ENCODE results near the gene KRTAP1-3.
"Not testable (repeated sequence)": the region's sequence is repeated elsewhere in the genome, so short reads cannot be mapped to it uniquely, and the experiment has no call there.

The KRTAP1-3 gene

DNA sequence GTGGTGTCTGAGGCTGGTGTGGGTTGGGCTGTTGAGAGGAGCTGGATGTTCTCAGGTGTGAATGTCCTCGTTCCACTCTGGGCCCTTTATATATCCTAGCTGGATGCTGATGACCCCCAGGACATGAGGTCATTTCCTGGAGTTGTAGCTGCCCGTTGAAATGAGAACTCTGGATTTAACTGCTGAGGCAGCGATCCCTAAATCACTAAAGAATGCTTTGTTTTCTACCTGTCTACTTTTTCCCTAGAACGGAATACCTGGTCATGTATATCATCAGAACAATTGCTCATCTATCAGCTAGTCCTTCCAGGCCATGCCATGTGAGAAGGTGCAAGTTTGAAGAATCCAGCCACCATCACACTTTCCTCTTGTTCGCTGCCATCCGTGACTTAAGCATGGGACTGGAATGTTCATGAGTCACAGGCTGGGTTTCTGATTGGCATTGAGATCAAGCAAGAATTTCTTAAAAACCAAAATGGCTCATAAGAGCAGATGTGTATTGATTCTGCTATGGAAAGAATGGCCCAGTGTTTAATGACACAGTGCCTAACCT is 25.5 kb upstream of the KRTAP1-3 start, which contains the start of gene KRTAP2-3:
TSS of gene KRTAP2-3 (minus strand) at position 63 of the 553 bp plus-strand sequence. CDS start 64 bp downstream, outside the sequence.
- no peak within 1 kb of the TSS for H3K4me3 Mint-ChIP-seq
- H3K36me3 Mint-ChIP-seq: no peaks in the 10 kb centered on the region
- no peaks in the 10 kb centered on the region for H3K9me3 Mint-ChIP-seq (ENCODE audit: low read depth)
- H3K27me3 Mint-ChIP-seq: peaks cover 30% of the 10 kb centered on the region
- no peak within 1 kb of the TSS for H3K27ac Mint-ChIP-seq
- H3K4me1 Mint-ChIP-seq (ENCODE audit: low read depth): peaks cover 3% of the 10 kb centered on the region

DNA sequence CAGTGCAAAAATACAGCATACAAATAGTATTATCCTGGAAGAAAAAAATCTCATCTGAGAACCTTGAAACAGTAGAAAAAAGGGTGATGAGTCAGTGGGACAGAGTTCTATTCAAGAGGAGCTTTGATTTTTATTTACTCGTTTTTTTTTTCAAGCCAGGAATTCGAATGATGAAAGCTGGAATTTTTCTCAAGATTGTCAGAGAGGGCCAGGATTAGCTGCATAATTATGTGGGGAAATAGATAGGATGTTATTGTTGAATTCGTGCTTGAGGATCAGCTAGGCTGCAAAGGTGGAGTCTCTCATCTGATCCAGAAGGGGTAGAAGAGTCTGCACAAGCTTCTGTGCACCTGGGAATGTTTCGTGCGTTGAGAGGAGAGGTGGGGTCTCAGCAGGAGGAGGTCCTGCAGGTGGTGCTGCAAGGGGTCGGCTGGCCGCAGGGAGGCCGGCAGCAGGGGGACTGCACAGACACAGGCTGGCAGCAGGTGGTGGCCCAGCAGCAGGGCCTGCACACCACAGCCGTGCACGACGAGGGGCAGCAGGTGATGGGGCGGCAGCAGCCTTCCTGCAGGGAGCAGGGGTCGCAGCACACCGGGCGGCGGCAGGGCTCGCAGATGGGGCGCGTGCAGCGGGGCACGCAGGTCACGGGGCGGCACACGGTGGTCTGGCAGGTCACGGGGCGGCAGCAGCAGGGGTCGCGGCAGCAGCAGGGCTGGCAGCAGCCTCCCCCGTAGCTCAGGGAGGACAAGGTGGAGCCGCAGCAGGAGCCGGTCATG is 24.8 kb upstream of the KRTAP1-3 start:
- not testable (repeated sequence) for H3K4me1 Mint-ChIP-seq (ENCODE audit: low read depth); H3K36me3 Mint-ChIP-seq; H3K4me3 Mint-ChIP-seq; H3K9me3 Mint-ChIP-seq (ENCODE audit: low read depth); H3K27ac Mint-ChIP-seq
- peaks cover 30% of the 10 kb centered on the region for H3K27me3 Mint-ChIP-seq

DNA sequence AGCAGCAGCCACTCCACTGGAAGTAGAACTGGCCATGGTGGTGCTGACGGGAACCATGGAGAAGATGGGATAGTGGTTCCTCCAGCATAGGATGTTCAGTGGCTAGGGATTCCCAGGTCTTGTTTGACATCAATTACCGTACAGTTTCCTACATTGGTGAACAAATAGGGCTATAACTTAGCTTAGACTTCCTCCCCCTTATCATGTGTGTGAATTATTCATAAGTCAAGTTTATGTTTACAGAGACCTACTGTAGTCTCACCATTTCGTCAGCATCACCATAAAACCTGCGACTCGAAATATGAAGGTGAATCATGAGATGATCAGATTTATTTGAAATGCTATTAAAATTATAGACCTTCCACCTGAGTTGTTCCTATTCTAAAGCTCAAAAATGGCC is 24.1 kb upstream of the KRTAP1-3 start:
- H3K9me3 Mint-ChIP-seq (ENCODE audit: low read depth): no peaks in the 10 kb centered on the region
- H3K4me3 Mint-ChIP-seq: no peak overlapping the region
- peaks cover 30% of the 10 kb centered on the region for H3K27me3 Mint-ChIP-seq
- H3K4me1 Mint-ChIP-seq (ENCODE audit: low read depth): peaks cover 3% of the 10 kb centered on the region
- H3K27ac Mint-ChIP-seq: no peak overlapping the region
- H3K36me3 Mint-ChIP-seq: no peaks in the 10 kb centered on the region

DNA sequence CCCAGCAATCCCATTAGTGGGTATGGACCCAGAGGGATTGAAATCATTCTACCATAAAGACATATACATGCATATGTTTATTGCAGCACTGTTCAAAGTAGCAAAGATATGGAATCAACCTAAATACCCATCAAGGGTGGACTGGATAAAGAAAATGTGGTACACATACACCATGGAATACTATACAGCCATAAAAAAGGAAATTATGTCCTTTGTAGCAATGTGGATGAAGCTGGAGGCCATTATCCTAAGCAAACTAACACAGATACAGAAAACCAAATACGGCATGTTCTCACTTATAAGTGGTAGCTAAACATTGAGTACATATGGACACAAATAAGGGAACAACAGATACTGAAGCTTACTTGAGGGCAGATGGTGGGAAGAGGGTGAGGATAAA is 22.9 kb upstream of the KRTAP1-3 start:
- peaks cover 3% of the 10 kb centered on the region for H3K4me1 Mint-ChIP-seq (ENCODE audit: low read depth)
- H3K36me3 Mint-ChIP-seq: no peaks in the 10 kb centered on the region
- H3K27ac Mint-ChIP-seq: no peak overlapping the region
- peaks cover 30% of the 10 kb centered on the region for H3K27me3 Mint-ChIP-seq
- no peak overlapping the region for H3K4me3 Mint-ChIP-seq
- no peaks in the 10 kb centered on the region for H3K9me3 Mint-ChIP-seq (ENCODE audit: low read depth)

DNA sequence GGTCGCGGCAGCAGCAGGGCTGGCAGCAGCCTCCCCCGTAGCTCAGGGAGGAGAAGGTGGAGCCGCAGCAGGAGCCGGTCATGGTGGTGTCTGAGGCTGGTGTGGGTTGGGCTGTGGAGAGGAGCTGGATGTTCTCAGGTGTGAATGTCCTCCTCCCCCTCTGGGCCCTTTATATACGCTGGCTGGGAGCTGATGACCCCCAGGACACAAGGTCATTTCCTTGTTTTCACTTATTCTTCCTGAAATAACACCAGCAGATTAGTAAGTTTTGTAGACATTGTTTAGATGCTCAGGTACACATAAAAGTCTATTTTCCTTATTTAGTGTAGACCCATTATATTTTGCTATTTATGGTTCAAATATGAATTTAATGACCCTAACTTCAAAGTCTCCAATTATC is 20.5 kb upstream of the KRTAP1-3 start, which contains the start of gene KRTAP2-2:
TSS of gene KRTAP2-2 (minus strand) at position 101 of the 400 bp plus-strand sequence. CDS start at position 82, 19 bp downstream.
- peaks cover 16% of the 10 kb centered on the region for H3K27me3 Mint-ChIP-seq

DNA sequence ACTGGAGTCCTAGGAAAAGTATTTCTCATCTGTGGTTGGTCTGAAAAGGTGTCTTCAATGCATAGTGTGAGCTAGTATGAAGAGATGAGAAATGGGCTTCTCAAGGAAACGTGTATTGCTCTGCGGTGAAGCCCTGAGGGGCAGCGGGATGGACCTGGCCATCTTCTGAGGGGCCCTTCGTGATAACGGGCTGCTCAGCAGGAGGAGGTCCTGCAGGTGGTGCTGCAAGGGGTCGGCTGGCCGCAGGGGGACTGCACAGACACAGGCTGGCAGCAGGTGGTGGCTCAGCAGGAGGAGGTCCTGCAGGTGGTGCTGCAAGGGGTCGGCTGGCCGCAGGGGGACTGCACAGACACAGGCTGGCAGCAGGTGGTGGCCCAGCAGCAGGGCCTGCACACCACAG is 19.9 kb upstream of the KRTAP1-3 start:
- H3K27ac Mint-ChIP-seq; H3K9me3 Mint-ChIP-seq (ENCODE audit: low read depth); H3K36me3 Mint-ChIP-seq; H3K4me3 Mint-ChIP-seq; H3K4me1 Mint-ChIP-seq (ENCODE audit: low read depth): not testable (repeated sequence)
- peaks cover 14% of the 10 kb centered on the region for H3K27me3 Mint-ChIP-seq

More for the DNA sequence above, 20.5 kb upstream of the KRTAP1-3 start, which contains the start of gene KRTAP2-2:
- not testable (repeated sequence) for H3K4me3 Mint-ChIP-seq; H3K36me3 Mint-ChIP-seq; H3K9me3 Mint-ChIP-seq (ENCODE audit: low read depth); H3K27ac Mint-ChIP-seq; H3K4me1 Mint-ChIP-seq (ENCODE audit: low read depth)

DNA sequence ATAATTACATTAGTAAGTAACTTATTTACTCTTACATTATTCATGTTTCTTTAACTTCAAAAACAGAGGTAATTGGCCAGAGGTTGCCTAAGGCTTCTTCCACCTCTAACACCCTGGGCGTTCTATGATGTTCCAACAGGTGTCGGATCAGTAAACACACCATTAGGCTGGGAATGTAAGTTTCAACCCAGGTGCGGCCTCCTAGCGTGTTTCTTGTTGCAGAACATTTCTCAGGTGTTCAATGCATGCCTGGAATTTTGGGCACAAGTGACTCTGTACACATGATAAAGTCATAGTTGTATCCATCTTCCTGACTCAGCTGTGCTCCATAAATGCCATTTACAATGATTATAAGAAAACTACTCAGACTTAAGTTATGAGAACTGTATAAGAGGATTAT is 19.4 kb upstream of the KRTAP1-3 start:
- Mint-ChIP-seq H3K27me3 (peaks cover 11% of the 10 kb centered on the region), H3K27ac (no peak overlapping the region), H3K36me3 (no peaks in the 10 kb centered on the region), H3K4me3 (no peak overlapping the region), H3K4me1 (ENCODE audit: low read depth) (no peaks in the 10 kb centered on the region), H3K9me3 (ENCODE audit: low read depth) (no peaks in the 10 kb centered on the region)

DNA sequence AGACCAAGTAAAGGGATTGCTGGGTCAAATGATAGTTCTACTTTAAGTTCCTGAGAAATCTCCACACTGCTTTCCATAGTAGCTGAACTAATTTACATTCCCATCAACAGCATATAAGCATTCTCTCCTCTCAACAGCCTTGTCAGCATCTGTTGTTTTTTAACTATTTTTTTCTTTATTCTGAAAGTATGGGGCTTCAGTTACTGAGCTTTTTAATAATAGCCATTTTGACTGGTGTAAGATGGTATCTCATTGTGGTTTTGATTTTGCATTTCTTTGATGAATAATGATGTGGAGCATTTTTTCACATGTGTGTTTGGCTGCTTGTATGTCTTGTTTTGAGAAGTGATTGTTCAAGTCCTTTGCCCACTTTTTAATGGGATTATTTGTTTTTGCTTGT is 17.9 kb upstream of the KRTAP1-3 start:
- H3K4me1 Mint-ChIP-seq (ENCODE audit: low read depth): no peaks in the 10 kb centered on the region
- H3K27ac Mint-ChIP-seq: no peak overlapping the region
- H3K27me3 Mint-ChIP-seq: peaks cover 10% of the 10 kb centered on the region
- H3K9me3 Mint-ChIP-seq (ENCODE audit: low read depth): no peaks in the 10 kb centered on the region
- H3K36me3 Mint-ChIP-seq: no peaks in the 10 kb centered on the region
- H3K4me3 Mint-ChIP-seq: no peak overlapping the region

DNA sequence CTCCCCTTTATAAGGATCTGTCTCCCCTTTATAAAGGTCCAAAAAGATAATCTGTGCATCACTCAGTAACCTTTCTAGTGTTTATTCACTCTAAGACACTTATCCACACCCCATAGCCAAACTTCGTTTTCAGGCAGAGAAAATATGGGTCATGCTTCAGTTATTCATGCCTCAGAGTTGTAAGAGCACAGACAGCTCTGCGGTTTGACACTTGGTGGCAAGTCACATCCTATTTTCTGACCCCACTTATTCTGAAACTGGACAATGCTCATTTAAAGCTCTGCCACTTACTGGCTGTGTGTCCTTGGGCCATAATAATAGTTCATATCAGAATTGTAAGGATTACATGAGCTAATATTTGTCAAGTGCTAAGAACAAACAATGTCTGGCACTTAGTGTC is 14.4 kb upstream of the KRTAP1-3 start:
- H3K36me3 Mint-ChIP-seq: no peaks in the 10 kb centered on the region
- H3K4me3 Mint-ChIP-seq: no peak overlapping the region
- H3K27me3 Mint-ChIP-seq: peaks cover 13% of the 10 kb centered on the region
- no peaks in the 10 kb centered on the region for H3K9me3 Mint-ChIP-seq (ENCODE audit: low read depth)
- H3K4me1 Mint-ChIP-seq (ENCODE audit: low read depth): peaks cover 2% of the 10 kb centered on the region
- H3K27ac Mint-ChIP-seq: no peak overlapping the region

DNA sequence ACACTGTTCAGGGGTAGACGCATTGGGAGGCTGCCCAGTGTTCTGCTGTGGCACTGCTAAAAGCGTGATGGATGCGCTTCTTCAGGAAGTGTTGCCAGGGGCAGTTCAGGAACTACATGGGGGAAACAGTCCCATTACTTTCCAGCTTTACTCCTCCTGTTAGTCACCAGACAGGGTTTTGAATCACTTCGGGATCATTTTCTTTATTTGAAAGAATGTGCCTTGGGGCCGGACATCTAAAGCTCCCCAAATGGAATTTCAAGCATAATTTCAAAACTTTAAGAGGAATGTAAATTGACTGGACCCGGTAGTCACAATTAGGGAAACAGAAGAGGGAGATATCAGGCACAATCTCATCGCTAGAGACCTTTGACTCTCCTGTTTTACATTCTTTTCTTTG is 13.8 kb upstream of the KRTAP1-3 start:
- no peaks in the 10 kb centered on the region for H3K36me3 Mint-ChIP-seq
- H3K4me3 Mint-ChIP-seq: no peak overlapping the region

DNA sequence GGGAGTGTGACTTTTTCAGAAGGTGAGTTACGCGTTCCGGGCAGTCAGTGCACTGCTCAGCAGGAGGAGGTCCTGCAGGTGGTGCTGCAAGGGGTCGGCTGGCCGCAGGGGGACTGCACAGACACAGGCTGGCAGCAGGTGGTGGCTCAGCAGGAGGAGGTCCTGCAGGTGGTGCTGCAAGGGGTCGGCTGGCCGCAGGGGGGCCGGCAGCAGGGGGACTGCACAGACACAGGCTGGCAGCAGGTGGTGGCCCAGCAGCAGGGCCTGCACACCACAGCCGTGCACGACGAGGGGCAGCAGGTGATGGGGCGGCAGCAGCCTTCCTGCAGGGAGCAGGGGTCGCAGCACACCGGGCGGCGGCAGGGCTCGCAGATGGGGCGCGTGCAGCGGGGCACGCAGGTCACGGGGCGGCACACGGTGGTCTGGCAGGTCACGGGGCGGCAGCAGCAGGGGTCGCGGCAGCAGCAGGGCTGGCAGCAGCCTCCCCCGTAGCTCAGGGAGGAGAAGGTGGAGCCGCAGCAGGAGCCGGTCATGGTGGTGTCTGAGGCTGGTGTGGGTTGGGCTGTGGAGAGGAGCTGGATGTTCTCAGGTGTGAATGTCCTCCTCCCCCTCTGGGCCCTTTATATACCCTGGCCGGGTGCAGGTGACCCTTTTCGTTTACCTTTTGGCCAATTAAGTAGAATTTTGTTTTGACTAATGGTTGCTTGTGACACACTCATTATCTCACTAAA is 12.2 kb upstream of the KRTAP1-3 start, which contains the start of gene KRTAP2-1:
TSS of gene KRTAP2-1 (minus strand) at position 582 of the 731 bp plus-strand sequence. CDS start at position 533, 49 bp downstream.
- H3K4me3 Mint-ChIP-seq; H3K27ac Mint-ChIP-seq; H3K36me3 Mint-ChIP-seq; H3K9me3 Mint-ChIP-seq (ENCODE audit: low read depth); H3K4me1 Mint-ChIP-seq (ENCODE audit: low read depth): not testable (repeated sequence)
- H3K27me3 Mint-ChIP-seq: peaks cover 13% of the 10 kb centered on the region

More for the DNA sequence above, 13.8 kb upstream of the KRTAP1-3 start:
- Mint-ChIP-seq H3K9me3 (ENCODE audit: low read depth) (peaks cover 4% of the 10 kb centered on the region), H3K27me3 (peaks cover 13% of the 10 kb centered on the region), H3K27ac (no peak overlapping the region), H3K4me1 (ENCODE audit: low read depth) (peaks cover 2% of the 10 kb centered on the region)

DNA sequence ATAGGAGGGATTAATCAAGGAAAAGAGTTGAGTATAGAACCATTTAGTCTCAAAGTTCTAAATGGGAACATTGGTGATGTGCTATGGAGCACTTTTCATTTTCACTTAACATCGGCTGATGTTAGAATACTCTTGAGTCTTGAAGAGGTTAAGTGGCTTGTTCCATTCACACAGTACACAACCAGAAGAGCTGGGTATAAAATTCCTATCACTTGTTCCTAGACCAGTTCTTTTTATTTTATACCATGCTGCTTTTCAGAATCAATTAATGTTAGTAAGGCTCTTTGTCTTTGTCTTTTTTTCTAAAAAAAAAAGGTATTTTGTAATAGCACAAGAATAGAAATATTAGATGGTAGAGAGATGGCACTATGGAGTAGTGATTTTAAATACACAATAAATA is 8.3 kb upstream of the KRTAP1-3 start:
- H3K27me3 Mint-ChIP-seq: peaks cover 12% of the 10 kb centered on the region
- no peak overlapping the region for H3K4me3 Mint-ChIP-seq
- no peak overlapping the region for H3K27ac Mint-ChIP-seq
- peaks cover 6% of the 10 kb centered on the region for H3K9me3 Mint-ChIP-seq (ENCODE audit: low read depth)
- peaks cover 2% of the 10 kb centered on the region for H3K4me1 Mint-ChIP-seq (ENCODE audit: low read depth)
- H3K36me3 Mint-ChIP-seq: no peaks in the 10 kb centered on the region

DNA sequence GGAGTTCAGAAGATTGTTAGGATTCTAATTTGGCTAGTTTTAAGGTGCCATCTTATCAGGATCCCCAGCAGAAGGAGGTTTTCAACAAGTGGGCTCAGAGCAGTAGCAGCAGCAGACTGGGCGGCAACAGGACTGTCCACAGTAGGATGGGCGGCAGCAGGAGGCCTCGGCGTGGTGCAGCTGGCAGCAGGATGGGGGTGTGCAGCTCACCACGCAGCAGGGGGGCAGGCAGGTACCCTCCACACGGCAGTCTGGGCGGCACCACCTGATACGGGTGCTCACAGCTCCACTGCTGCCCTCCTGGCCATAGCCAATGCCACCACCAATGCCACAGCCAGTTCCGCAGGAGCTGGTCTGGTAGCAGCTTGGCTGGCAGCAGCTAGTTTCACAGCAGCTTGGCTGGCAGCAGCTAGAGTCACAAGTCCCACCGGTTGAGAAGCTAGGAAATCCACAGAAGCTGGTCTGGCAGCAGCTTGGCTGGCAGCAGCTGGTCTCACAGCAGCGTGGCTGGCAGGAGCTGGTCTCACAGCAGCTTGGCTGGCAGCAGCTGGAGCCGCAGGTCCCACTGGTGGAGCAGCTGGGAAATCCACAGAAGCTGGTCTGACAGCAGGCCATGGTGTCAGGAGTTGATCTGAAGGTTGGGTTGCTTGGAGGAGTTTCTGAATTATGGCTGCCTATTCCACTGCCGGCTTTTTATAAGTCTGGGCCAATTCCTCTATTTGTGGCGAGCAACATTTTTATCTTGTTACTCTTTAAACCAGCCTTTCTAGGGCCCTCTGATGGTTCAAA is 6.3 kb upstream of the KRTAP1-3 start, which contains the start of gene KRTAP1-1:
TSS of gene KRTAP1-1 (minus strand) at position 668 of the 789 bp plus-strand sequence. CDS start at position 615, 53 bp downstream.
- not testable (repeated sequence) for H3K9me3 Mint-ChIP-seq (ENCODE audit: low read depth); H3K27ac Mint-ChIP-seq; H3K36me3 Mint-ChIP-seq; H3K4me1 Mint-ChIP-seq (ENCODE audit: low read depth); H3K4me3 Mint-ChIP-seq
- H3K27me3 Mint-ChIP-seq: peaks cover 11% of the 10 kb centered on the region

DNA sequence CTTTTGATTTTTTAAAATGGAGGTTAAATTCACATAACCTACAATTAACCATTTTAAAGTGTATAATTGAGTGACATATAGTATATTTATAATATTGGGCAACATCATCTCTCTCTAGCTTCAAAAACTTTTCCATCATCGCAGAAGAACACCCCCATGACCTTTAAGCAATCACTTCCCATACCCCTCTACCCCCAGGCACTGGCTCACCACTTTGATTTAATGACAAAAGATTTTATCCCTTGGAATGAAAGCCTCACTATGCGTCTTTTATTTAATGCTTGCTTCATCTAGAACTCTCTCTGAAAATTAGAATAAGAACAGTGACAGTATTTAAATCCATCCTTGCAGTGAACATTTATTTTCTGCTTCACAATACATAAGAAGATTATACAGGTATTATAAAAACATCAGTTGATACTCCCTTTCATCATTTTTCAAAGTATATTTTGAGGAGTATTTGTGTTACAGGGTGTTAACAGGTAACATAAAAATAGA is 3.2 kb upstream of the KRTAP1-3 start:
- Mint-ChIP-seq H3K4me1 (ENCODE audit: low read depth) (no peaks in the 10 kb centered on the region), H3K9me3 (ENCODE audit: low read depth) (no peaks in the 10 kb centered on the region), H3K36me3 (no peaks in the 10 kb centered on the region), H3K27ac (no peak overlapping the region), H3K27me3 (peaks cover 5% of the 10 kb centered on the region), H3K4me3 (no peak overlapping the region)

All from activated naive CD8-positive, alpha-beta T cell (primary cell).